NCI-H460 (cell line): Measurements from ENCODE around the gene ASIC2. TPM values are rescaled to one million over a fixed set of nuclear protein-coding genes. Genes with fewer than 3 reads are reported as not detected.

Source experiments
- DNase-seq: peaks from one replicate; pipeline ENCODE4 v3.0.0-alpha.2; 2016; ENCODE audit warnings: low read depth; ENCODE audit errors: extremely low read depth
- total RNA-seq: library from RNA; depleted of rRNA; stranded (reverse); fragments of >200 nt; shearing (Covaris generic); gene quantifications from 2 replicates; pipeline ENCODE4 v1.2.3, GENCODE V29; 2014

Gene ASIC2
- total RNA-seq, 1 experiment from 2014 or later = not detected

DNA sequence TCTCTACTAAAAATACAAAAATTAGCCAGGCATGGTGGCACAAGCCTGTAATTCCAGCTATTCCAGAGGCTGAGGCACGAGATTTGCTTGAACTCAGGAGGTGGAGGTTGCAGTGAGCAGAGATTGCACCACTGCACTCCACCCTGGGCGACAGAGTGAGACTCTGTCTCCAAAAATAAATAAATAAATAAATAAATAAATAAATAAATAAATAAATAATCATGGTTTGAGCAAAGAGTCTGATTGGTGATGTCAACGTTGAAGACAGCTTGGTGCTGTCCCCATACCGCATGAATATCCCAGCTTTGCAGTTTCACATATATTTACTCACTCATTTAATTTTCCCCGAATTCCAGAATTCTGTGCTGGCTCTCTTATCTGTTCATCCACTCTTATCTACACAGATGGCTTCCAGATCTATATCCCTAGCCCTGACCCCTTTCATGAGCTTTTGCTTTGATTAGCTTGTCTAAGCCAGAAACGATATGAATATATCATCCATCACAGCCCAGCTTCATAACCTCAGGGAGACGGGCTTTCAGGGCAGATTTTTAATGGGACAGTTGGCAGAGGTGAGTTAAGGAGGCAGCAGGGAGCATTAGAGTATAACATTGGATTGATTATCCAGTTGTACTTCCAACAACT, 210.4 kb downstream of the ASIC2 start:
- DNase-seq = no peak

DNA sequence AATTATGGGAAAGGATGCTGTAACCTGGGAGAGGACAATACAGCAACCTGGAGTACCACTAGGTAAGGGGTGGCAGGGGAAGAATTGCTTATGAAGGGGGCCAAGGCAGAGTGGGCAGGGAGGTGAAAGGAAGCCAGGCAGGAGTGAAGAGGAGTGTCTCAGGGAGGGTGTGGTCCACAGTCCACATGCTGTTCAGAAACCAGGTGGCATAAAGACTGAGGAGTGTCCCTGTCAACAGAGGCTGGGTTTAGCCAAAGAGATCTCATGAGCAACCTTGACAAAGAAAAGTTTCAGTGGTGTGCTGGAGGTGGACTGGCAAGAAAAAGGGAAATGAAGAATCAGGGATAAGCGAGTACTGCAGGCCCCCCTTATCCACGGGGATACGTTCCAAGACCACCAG, 213.0 kb downstream of the ASIC2 start:
- no peak for DNase-seq

DNA sequence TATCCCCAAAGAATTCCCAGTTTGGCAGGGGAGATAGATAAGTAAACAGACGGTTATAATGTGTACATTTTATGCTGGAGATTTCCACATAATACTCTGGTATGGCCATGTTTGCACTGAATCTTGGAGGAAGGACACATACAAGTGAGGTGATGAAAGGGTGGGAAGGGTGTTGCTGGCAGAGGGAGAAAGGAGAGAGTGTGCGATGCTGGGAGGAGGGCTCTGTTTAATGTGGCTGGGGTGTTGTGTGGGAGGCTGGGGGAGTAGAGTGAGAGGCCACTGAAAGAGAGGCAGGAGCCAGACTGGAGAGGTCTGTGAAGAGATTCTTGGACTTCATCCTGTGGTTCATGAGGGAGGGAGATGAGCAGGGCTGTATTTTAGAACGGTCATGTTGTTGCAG, 213.9 kb downstream of the ASIC2 start:
- no peak for DNase-seq

DNA sequence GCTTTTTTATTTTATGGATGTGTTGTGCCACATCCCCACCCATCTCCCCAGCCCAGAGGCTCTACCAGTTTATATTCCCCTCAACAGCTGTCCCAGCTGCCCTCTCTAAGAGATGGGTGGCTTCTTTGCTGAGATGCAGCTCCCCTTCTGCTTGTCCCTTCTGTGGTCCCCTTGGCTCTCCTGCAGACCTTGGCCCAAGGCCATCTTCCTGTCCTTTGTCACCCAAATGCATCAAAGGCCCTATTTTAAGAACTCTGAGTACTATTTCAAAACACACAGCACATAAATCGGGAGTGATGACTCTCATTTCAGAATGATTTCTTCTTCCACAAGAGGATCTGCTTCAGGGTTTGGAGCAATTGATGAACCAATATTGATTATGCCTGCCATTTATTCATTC, 216.1 kb downstream of the ASIC2 start:
- DNase-seq = no peak

DNA sequence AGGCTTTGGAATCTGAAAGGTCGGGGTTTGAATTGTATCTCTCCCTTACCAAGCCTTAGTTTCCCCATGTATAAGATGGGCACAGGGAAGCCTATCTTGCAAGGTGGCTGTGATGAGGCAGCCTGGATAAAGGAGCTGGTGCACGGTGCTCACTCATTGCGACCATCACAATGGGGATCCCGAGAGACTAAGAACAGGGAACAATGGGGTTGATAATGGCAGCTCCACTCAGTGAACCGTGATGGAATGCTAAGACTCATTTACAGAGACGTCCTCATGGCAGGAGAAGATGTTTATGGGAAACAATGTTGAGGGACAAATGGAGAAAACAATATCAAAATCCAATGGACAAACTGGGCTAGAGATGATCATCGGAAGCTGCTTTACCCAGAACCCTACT, 219.7 kb downstream of the ASIC2 start:
- DNase-seq = no peak

DNA sequence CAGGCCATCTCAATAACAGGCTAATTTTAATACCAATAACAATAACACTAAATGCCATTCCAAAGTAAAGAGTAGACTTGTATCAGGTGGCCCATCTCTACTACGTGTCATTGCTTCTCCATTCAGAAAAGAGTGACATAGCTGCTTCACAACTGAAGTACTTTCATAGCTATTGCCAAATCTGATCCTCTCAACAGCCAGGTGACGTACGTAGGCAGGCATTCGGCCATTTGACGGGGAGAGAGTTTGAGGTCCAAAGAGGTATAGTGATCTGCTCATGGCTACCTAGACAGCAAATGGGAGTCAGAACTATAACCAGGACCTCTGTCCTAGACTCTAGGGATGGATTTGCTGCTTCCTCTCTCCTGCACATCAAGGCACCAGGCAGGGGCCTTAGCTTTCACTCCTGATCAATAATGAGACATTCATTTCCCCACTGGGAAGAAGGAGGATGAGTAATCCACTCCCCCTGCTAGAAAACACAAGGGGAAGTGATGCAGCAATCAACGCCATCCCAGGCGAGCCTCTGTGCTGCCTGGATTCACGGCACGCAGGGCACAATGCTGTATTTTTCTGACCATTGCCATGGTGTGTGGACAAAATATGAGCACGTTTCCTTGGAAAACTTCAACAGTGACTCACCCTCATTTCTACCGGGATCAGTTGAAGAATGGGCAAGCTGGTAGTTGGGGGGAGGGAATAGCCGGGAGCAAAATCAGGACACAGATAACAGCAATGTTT, 220.5 kb downstream of the ASIC2 start:
- DNase-seq = no peak

DNA sequence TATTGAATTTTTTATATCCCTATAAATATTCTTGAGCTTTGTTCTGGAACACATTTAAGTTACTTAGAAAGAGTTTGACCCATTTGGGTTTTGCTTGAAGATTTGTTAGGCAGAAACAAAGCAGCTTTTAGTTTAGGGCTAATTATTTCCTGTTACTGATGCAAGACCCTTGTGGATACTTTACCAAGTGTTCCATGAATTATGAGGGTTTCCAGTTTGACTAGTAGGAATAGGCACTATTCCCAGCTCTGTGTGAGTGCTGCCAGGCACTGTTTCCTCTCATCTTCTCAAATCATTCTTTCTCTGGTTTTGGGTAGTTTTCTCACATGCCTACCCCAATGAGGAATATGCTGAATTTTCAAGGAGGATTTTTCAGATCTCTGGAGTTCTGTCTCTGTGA, 221.4 kb downstream of the ASIC2 start:
- DNase-seq = no peak

DNA sequence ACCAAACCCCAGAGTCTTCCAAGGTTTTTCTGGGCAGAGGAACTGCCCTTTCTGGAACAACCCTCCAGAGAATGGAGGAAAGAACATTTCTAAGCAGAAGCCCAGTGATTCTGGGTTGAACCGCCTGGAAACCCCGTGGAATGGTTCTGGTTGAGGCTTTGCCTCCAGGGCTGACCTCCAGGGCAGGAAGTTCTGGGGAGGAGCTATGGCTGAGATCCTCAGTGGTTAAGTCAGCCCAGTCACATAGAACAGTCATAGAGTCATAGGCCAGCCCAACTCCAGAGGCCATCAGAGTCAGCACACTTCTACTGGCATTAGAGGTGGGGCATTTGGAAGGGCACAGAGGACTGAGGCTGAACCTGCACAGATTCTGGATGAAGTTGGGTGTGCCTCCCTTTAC, 235.5 kb downstream of the ASIC2 start:
- no peak for DNase-seq

DNA sequence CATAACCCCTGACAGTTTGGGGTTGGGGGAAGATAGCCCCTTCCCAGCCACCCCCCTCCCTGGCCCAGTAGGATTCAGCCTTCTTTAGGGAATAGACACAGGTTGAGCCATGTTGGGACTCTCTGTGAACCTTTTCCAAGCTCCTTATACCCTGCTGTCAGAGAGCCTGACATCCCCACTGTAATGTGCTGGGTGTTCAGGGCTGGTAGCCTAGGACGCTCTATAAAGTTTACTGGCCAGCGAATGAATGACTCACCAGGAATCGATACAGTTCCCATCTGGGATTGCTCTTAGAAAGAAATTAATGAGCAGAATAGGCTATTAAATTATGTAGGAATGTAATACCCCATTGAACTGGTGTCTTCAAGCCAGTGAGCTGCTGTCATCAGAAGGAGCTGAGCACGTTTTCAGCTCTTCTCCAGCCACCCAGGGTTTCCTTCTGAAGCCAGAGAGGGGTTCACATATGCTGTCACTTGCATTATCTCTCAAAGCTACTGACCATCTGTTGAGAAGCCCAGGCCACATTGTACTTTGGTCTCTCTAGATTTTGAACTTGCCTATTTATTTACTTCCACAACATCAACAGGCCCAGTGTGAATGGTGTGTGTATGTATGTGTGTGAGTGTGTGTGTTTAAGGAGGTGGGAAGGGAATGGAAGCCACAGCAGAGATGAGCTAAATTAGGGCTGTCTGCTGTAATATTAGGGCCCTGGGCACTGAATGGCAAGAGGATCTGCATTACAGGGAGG, 236.5 kb downstream of the ASIC2 start:
- no peak for DNase-seq

DNA sequence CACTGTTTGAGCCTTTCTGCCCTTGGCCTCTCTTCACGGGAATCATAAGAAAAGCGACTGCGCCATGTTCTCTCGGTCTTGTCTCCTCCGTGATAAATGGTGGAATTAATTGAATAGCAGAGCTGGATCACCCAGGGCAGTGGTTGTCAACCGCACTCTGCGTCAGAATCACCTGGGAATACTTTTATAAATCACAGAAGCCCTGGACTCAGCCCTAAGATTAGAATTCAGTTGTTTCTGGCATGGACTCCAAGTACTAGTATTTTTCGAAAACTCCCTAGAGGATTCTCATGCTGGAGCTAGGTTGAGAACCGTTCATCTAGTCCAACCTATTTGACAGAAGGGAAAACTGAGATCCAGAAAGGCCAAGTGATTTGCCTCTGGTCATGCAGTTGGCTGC, 237.3 kb downstream of the ASIC2 start:
- DNase-seq = no peak

DNA sequence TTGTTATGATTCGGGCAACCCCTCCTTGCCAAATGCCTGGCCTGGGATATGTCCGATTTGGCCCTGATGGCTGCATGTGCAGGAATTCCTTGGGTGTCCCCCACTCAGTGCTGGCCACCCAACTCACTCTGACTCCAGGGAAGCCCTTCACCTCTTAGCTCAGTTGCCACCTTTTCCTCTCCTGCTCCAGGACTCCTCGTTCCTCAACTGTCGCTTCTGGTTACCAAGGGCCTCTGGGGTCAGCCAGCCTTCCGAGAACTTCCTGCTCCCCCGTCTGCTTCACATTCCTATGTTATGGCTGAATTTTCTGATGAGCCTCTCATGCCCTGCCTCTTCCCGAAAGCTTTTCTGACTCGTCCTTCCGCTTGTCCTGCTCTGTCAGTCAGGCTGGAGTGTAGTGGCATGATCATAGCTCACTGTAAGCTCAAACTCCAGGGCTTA, 237.9 kb downstream of the ASIC2 start:
- no peak for DNase-seq

DNA sequence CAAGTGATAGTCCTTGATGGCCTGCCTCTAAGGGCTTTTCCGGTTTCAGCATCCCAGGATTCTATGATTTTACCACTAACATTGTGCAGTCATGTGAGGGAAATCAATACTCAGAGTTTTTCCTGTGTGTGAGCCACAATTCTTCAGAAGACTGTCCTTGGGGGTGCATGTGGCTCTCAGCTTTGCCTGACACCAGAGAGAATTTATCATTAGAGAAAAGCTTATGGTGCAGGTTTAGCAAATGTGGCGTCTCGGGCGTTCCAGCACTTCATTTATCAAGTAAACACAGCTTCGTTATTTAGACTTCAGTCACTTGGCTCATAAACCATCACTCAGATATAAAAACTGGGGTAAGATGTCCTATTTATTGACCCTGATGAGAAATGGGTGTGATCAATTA, 238.7 kb downstream of the ASIC2 start:
- DNase-seq = no peak

DNA sequence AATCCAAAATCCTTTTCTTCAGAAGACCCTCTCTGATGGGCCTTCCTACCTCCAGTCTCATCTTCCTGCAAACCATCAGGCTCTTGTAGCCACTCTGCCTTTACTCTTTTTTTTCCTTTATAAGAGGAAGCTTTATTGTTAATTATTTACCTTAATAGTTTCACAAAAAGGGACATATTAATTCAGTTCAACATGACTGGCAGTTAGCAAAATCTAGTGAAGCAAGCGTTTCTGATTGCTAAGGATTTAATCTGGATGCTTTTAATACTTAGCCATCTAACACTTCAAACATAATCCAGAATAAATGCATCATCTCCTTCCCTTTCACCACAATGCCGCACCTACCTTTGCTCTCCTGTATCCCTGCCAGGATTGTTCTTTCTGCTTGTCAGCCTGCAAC, 239.4 kb downstream of the ASIC2 start:
- no peak for DNase-seq

DNA sequence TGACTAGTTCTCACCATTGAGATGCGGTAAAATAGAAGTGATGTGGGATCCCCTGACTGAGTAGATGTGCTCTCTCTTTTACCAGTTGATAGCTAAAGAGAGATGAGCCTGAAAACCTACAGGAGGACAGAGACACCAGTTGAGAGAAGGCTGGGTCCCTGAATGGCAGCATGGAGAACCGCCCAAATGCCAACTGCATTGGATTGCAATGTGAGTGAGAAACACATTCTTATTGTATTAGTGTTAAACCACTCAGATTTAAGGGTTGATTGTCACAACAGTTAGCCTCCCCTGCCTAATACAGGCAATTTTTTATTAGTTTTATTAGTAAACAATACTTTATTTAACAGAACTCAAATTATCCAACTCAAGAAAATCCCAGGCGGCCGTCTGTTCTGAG, 240.2 kb downstream of the ASIC2 start:
- DNase-seq = no peak

DNA sequence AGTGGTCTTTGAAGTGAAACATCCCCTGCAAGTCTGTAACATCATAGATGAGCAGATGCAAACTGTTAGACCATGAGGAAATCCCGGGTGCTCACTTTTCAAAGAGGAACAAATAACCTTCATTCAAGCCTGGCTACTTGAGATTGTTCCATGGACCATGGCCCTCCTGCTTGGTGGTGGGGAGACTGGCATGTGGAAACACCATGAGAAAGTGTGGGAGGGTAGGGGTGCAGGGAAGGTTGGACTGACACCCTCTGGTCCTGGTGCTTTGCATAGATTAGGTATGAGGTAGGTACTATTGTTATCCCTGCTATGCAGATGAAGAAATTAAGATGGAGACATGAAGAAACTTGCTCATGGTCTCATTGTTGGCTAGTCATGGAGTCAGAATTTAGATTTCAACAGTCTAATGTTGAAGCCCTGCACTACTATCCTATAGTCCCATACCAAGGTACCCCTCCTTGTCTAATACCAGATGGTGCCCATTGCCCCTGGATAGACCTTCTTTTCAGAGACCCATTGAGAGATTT, 242.4 kb downstream of the ASIC2 start:
- no peak for DNase-seq

DNA sequence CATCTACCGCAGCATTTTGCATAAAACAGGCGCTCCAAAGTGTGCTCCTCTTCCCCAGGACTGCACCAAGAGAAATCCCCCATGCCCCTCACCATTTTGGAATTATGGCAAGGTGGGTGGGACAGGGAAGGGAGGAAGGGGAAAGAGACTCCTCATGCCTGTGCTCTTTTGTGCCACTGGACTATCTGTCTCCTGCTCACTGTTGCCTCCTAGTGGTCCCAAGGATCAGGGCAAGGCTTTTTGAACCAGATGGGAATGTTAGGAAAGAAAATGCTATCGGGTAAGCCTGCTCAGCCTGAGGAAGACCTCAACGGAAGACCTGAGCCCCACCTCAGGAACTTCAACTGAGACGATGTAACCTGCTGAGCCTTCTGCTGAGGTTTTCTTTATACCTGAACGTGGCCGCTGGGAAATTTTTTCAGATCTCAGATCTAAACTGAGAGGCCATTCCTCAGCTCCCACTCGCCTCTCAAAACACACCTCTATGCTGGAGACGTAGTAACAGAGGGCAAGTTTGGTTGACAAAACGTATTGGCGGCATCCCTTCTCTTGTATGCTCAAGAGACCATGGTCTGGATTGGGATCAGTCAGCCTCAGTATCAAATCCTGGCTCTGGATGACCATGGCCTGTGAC, 243.2 kb downstream of the ASIC2 start:
- peak; percentile 47 for DNase-seq

DNA sequence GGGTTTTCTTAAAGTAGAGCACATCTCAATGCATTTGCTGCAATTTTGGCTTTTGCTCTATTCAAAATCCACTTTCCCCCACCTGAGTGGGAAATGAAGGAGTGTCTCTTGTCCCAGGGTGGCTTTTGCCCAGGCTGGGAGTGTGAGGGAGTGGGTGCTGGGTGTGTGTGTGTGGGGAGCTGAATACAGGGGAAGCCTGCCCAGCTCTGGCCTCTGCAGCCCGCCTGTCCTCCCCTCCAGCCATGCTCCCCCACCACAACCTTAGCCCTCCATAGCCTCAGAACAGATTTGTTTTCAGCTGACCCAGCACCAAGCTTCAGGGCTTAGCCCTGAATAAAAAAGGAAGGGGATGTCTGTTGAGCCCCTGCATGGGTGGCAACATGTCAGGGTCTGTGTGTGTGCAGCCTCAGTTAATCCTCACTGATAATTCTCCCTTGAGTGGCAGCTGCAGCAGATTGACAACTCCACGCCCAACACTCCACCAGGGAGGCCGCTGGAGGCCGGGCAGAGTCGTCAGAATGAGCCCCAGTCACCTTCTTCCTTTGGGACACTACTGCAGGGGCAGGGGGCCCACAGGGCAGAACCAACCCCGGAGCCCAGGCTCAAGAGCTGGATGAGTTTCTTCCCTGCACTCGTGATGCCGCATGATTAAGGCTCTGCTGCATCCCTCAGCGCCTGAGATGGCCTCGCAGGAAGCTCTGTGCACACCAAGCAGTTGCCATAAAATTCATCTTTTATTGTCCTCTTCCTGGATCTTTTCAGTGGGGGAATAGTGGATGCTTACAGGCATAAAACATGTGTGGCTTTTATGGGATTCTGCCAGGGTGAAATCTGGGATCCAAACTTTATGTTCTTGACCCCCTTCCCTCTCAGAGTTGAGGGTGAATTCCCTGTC, 246.5 kb downstream of the ASIC2 start:
- no peak for DNase-seq

DNA sequence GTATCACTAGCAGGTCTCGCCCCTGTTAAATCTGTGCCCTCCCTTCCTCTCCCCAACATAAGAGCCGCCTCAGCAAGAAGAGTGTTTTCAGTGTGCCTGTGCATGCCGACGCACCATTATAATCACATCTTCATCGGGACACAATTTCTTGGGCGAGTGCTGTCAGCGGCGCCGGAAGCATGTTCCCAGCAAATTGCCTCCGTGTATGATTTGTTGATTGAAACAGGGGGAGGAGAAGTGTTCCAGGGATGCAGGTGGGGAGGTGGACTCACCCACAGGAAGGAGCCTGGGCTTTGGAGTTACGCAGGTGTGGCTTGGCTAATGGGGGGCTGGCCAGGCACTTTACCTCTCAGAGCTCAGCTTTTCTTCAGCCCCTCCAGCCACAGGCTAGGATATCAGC, 247.9 kb downstream of the ASIC2 start:
- no peak for DNase-seq

DNA sequence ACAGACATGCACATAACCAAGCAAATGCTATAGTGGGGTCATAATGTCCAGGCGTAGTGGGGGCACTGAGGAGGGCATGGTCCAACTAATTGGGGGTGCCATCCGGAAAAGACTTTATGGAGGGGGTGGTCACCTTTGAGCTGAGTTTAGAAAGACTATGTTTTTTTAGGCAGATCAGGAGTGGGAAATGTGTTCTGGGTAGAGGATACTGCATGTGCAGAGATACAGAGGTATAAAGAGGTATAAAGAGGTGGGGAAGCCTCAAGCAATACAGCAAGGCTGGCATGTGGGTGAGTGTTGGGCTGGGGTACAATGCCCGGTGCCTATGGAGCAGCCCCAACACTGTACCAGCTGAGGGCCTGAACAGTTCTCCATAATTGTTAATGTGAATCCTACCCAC, 248.3 kb downstream of the ASIC2 start:
- DNase-seq = no peak

DNA sequence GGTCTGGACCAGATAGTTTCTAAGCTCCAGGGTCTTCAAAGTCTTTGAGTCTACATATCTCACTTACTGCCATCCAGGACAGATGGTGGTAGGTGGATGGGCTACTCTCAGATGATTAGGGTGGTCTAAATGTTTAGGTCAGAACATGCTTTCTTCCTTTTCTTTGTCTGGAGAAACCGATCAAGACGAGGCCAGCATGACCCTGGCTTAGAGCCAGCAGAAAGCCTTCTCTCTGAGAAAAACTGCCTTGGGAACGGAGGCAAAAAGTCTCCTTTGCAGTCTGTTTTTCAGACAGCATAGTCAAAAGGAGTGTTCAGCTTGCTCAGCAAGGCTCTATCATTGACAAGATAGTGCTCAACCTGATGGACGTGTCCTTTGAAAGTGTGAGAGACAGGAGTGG, 252.6 kb downstream of the ASIC2 start:
- DNase-seq = no peak
